ENCODE data around the gene ST6GAL1. TPM values are rescaled to one million over a fixed set of nuclear protein-coding genes. Genes with fewer than 3 reads are reported as not detected.

ST6GAL1 gene
- total RNA-seq, 1 donor from 2014 or later = 46.0 TPM

- DNase-seq (ENCODE audit: low spot score) = no peak
Measured at GRCh38 chr3:187107989-187108388, 177.7 kb downstream of the ST6GAL1 start.

- DNase-seq (ENCODE audit: low spot score) = no peak
Measured at GRCh38 chr3:187110156-187110555, 179.8 kb downstream of the ST6GAL1 start.

GRCh38 chr3:187112934-187113793, 182.8 kb downstream of the ST6GAL1 start:
- DNase-seq (ENCODE audit: low spot score) = no peak

- no peak for DNase-seq (ENCODE audit: low spot score)
Measured at GRCh38 chr3:187114511-187114910, 184.2 kb downstream of the ST6GAL1 start.

GRCh38 chr3:187120326-187120725, 190.0 kb downstream of the ST6GAL1 start:
- DNase-seq (ENCODE audit: low spot score) = no peak

DNA sequence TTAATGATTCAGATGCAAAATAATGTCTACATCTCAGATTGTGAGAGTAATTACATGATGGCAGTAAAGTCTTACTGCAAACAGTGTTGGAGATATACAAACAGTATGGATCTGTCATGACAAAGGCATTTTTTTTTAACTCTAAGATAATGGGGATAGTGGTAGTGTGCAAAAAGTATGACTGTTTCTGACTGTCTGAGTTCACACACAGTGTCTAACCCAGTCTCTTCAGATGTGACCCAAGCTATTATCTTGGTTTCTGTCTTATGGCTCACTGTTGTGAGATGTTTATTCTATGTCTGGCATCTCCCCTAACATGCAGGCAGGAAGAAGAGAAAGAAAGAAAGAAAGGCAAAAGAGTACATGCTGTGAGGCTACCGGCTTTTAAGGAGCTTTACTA, 191.9 kb downstream of the ST6GAL1 start:
- DNase-seq (ENCODE audit: low spot score) = no peak

DNA sequence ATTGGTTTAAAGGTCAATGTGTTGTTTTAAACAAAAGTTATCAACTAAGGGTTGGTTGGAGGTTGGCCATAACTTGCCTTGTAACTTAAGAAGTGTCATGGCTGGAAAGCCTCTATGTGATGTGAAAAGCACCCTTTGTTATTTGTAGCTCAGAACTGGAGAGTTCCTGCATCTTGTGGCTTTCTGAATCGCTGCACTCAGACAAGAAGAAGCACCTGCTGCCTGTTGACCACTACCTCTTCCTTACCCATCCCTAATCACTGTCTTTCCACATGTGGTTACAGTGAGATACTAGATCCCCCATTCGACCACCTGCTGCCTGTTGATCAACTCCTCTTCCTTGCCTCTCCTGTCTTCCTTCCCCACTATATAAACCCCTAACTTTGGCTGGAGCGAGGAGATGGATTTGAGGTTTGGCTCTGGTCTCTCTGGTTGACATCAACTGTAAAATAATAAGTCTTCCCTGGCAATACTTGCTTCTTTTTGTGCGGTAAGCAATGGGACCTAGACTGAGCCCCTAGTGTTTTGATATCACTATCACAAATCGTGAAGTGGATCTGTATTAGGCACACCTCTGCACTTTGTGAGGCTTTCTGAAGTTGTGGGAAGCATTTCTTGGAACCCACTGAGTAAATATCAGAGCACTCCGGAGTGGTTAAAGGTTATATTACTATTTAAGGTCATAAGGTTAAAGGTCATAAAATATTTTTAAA, 195.1 kb downstream of the ST6GAL1 start:
- DNase-seq (ENCODE audit: low spot score) = no peak

Other genes with a start within 250 kb of the ST6GAL1 start
- gene KNG1, start 213.2 kb upstream of the ST6GAL1 start, total RNA-seq = not detected
- 343 TPM for gene EIF4A2, start 146.9 kb upstream of the ST6GAL1 start, total RNA-seq
- 9.8 TPM for gene RFC4, start 124.0 kb upstream of the ST6GAL1 start, total RNA-seq
- gene ADIPOQ, start 87.8 kb upstream of the ST6GAL1 start, total RNA-seq = 0.60 TPM
- 5.4 TPM for gene RPL39L, start 209.0 kb downstream of the ST6GAL1 start, total RNA-seq